Fibroblast of villous mesenchyme (primary cell): ENCODE data around the gene NAA11. TPM values are rescaled to one million over a fixed set of nuclear protein-coding genes. Genes with fewer than 3 reads are reported as not detected.
"Not testable (repeated sequence)": the region's sequence is repeated elsewhere in the genome, so short reads cannot be mapped to it uniquely, and the experiment has no call there.

ENCODE experiments used
- DNase-seq: peaks from one replicate; pipeline ENCODE4 v3.0.0-alpha.2; 2010; ENCODE audit warnings: low read depth
- H3K4me3 ChIP-seq: 2 replicates; pipeline ENCODE4 v1.5.1; 2011; ENCODE audit warnings: low read depth, mild to moderate bottlenecking, low read length
- total RNA-seq: library from RNA; depleted of rRNA; stranded (reverse); fragments of >200 nt; gene quantifications from 2 replicates; pipeline ENCODE4 v1.2.3, GENCODE V29; 2012
- TF ChIP-seq, protein P1 (sequence below): IDR thresholded peaks from 2 replicates; pipeline ENCODE4 v1.5.1; 2012; ENCODE audit warnings: low read depth, mild to moderate bottlenecking, low read length; ENCODE audit not compliant: insufficient read depth

The NAA11 gene
- total RNA-seq, 1 donor: not detected

DNA sequence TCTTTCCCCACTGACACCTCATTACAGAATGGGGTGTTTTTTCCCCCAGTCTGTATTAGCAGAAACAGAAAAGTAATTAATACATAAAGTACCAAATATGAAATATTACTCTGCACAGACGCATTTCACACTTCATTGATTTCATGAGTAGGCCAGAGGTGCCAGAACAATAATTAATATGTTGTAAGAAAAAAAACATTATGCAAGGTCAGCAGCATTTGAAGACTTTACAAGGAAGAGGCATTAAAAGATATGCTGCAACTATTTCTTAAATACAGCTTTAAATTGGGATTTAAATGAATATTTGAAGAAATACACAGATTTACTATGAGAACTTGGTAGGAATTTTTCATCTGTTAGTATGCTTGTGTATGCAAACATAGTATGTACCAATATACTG, 37.7 kb downstream of the NAA11 start:
- TF ChIP-seq, protein P1, sequence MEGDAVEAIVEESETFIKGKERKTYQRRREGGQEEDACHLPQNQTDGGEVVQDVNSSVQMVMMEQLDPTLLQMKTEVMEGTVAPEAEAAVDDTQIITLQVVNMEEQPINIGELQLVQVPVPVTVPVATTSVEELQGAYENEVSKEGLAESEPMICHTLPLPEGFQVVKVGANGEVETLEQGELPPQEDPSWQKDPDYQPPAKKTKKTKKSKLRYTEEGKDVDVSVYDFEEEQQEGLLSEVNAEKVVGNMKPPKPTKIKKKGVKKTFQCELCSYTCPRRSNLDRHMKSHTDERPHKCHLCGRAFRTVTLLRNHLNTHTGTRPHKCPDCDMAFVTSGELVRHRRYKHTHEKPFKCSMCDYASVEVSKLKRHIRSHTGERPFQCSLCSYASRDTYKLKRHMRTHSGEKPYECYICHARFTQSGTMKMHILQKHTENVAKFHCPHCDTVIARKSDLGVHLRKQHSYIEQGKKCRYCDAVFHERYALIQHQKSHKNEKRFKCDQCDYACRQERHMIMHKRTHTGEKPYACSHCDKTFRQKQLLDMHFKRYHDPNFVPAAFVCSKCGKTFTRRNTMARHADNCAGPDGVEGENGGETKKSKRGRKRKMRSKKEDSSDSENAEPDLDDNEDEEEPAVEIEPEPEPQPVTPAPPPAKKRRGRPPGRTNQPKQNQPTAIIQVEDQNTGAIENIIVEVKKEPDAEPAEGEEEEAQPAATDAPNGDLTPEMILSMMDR: no peak
- no peak overlapping the region for H3K4me3 ChIP-seq
- DNase-seq: no peak

DNA sequence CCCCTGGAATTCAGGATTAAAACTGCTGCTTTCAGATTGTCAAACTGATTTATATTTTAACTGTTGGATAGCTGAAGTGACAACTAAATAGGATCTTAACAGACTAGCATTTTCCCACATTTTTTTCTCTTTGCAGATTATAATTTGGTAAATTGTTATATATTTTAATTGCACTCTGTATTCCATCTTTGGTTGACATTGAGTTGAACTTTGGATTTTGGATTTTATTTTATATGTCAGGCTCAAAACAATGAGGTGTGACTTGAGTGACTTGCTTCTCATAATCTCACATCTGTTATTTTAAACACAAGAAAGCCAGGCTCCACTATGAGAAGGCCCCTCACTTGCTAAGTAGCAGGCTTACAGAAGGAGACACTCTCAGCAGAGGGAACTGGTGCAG, 38.1 kb downstream of the NAA11 start:
- H3K4me3 ChIP-seq: no peak overlapping the region
- no peak for DNase-seq
- TF ChIP-seq, protein P1: no peak

DNA sequence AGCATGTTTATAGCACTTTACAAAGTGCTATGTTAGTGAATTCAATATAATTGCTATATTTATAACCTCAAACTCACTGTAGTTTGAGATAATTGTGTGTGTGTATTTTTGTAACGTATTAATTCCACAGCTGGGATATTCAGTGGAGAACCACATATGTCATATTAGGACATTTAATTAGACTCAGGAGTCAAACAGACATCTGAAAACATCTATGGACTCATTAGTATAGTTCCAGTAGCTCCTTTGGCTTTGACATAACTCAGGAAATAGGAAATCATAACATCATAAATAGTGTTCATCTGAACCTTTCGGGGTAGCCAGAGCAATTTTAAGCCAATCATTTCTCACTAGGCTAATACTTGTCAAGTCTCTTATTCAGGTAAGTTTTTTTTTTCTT, 38.8 kb downstream of the NAA11 start:
- TF ChIP-seq, protein P1: no peak
- H3K4me3 ChIP-seq: no peak overlapping the region
- no peak for DNase-seq

DNA sequence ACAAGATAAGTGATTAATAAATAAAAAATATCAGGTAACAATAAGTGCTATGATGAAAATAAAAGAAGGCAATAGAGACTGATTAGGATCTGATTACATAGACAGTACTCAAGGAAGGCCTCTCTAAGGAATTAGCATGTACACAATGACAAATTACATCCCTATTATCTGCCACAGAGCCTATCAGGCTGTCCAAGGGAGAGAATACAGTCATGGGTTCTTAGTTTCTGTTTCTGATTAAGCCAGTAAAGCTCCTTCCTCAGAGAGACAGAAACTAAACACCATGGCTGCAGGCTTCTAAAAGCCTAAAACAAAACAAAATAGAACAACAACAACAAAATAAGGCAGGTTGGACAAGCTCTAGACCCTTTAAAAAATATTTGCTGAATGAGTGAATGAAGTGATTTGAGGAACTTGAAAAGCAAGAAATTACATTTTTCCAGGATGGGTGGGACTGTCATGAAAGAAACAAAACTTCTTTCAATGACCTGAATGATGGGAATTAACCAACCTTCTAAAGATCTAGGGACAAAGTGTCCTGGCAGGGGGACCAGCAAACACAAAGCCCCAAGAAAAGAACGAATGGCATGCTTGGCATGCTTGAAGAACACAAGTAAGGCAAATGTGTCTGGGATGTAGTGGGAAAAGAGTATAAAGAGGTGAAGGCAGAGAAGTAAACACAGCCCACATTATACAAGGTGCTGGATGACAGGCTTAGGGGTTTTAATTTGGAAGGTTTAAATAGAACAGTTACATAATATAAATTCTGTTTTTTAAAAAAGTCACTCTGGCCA, 44.1 kb downstream of the NAA11 start:
- peak; percentile 7 for DNase-seq
- no peak overlapping the region for H3K4me3 ChIP-seq
- TF ChIP-seq, protein P1: no peak

DNA sequence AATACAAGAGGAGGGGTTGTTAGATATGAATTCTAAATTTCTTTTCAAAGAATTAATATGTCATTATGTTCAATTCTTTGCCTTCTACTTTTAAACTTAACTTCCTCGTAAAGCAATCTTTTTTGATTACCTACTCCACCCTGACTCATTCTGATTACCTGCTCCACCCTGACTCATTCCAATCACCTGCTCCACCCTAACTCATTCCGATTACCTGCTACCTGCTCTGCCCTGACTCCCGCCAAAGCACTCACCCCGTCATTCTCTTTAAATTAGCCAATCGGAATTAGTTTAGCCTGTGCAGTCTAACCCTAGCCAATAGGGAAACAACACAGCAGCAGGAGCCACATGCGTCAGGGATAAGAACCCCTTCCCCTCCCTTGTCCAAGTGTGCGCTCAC, 48.4 kb downstream of the NAA11 start:
- DNase-seq: not testable (repeated sequence)

DNA sequence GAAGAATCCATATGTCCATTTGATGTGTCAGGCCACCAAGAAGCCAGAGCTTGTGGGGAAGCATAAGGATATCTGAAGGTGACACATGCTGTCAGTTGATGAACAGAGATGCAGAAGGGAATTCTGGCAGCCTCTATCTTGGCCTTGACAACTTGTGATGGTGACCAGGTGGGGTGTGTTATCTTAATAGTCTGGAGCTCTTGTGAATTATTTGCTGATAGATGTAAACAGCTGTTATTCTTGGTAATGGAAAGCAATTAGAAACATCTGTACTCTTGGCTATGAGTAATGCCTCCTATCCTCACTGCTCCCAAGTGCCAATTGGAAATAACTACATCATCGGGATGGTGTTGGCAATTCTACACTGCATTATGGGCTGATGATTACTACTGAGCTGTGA, 51.9 kb downstream of the NAA11 start:
- TF ChIP-seq, protein P1: no peak
- DNase-seq: peak; percentile 18
- H3K4me3 ChIP-seq: no peak overlapping the region

More for the DNA sequence above, 48.4 kb downstream of the NAA11 start:
- not testable (repeated sequence) for H3K4me3 ChIP-seq

DNA sequence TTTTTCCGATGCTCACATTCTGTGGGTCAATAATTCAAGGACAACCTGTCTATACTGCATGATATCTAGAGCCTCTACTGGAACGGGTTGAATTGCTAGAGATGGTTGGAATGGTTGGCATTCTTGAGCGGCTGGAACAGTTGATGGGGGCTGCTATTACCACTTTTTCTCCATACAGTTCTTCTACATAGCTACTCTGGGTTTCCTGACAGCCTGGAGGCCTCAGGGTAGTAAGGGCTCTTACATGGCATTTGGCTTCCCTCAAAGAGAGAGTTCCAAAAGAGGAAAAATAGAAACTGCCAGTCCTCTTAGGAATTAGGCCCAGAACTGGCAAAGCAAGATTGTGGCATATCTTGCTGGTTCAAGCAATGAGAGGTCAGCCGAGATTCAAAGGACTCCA, 53.1 kb downstream of the NAA11 start:
- H3K4me3 ChIP-seq: no peak overlapping the region
- TF ChIP-seq, protein P1: no peak
- no peak for DNase-seq
